CD4-positive, alpha-beta T cell treated with Interferon gamma for 1 hour (primary cell): ENCODE data around the gene TMEM150B.

Source experiments
- DNase-seq: peaks from one replicate; pipeline ENCODE4 v3.0.0-alpha.2; 2020

Gene TMEM150B

GRCh38 chr19:55325172-55325571, at the start of gene TMEM150B:
Gene TMEM150B (minus strand): TSS chr19:55325341. CDS start chr19:55321036, 4,305 bp downstream.
- DNase-seq, result no peak

GRCh38 chr19:55373993-55374757, 49.0 kb upstream of the TMEM150B start:
- DNase-seq, result no peak

- DNase-seq, result no peak
Observed at GRCh38 chr19:55373306-55373992, 48.3 kb upstream of the TMEM150B start.

GRCh38 chr19:55372316-55373081, 47.4 kb upstream of the TMEM150B start:
- no peak for DNase-seq

- no peak for DNase-seq
Observed at GRCh38 chr19:55370305-55370988, 45.3 kb upstream of the TMEM150B start, which contains the start of gene IL11. Gene IL11 (minus strand): TSS chr19:55370463. CDS start chr19:55370310, 153 bp downstream.

- no peak for DNase-seq
Observed at GRCh38 chr19:55369653-55370304, 44.6 kb upstream of the TMEM150B start.

- no peak for DNase-seq
Observed at GRCh38 chr19:55368701-55369563, 43.8 kb upstream of the TMEM150B start.

GRCh38 chr19:55368106-55368505, 43.0 kb upstream of the TMEM150B start:
- no peak for DNase-seq

- no peak for DNase-seq
Observed at GRCh38 chr19:55366790-55367189, 41.6 kb upstream of the TMEM150B start.

GRCh38 chr19:55365964-55366363, 40.8 kb upstream of the TMEM150B start:
- DNase-seq, result no peak

- no peak for DNase-seq
Observed at GRCh38 chr19:55365245-55365644, 40.1 kb upstream of the TMEM150B start.

GRCh38 chr19:55362990-55363716, 38.0 kb upstream of the TMEM150B start, which contains the start of gene GARIN5B:
Gene GARIN5B (minus strand): TSS chr19:55363260. CDS start chr19:55363066, 194 bp downstream.
- DNase-seq, result no peak

- no peak for DNase-seq
Observed at GRCh38 chr19:55362174-55362989, 37.2 kb upstream of the TMEM150B start.

- no peak for DNase-seq
Observed at GRCh38 chr19:55360902-55361301, 35.8 kb upstream of the TMEM150B start.

GRCh38 chr19:55358943-55359908, 34.1 kb upstream of the TMEM150B start:
- DNase-seq, result no peak

GRCh38 chr19:55358493-55358892, 33.4 kb upstream of the TMEM150B start:
- DNase-seq, result no peak

GRCh38 chr19:55355213-55355821, 30.2 kb upstream of the TMEM150B start:
- DNase-seq, result no peak

GRCh38 chr19:55354698-55355212, 29.6 kb upstream of the TMEM150B start, which contains the start of gene COX6B2:
Gene COX6B2 (minus strand): TSS chr19:55354719. CDS start chr19:55354521, 198 bp downstream.
- no peak for DNase-seq
